Activated CD4-positive, CD25-positive, alpha-beta regulatory T cell treated with anti-CD3 and anti-CD28 coated beads, Interleukin-2, amount 50 U/mL, for 24 hours (primary cell): Measurements from ENCODE around the gene IL1RAPL1.
"Not testable (repeated sequence)": the region's sequence is repeated elsewhere in the genome, so short reads cannot be mapped to it uniquely, and the experiment has no call there.

Experiments used
- ATAC-seq, 2 donors: fragments of 150-1000 bp; cut with Tn5 transposase; one replicate each; pipeline ENCODE4 v1.10.0; 2021; ENCODE audit warnings: mild to moderate bottlenecking in 1 of 2, moderate library complexity in 1 of 2

The IL1RAPL1 gene

DNA sequence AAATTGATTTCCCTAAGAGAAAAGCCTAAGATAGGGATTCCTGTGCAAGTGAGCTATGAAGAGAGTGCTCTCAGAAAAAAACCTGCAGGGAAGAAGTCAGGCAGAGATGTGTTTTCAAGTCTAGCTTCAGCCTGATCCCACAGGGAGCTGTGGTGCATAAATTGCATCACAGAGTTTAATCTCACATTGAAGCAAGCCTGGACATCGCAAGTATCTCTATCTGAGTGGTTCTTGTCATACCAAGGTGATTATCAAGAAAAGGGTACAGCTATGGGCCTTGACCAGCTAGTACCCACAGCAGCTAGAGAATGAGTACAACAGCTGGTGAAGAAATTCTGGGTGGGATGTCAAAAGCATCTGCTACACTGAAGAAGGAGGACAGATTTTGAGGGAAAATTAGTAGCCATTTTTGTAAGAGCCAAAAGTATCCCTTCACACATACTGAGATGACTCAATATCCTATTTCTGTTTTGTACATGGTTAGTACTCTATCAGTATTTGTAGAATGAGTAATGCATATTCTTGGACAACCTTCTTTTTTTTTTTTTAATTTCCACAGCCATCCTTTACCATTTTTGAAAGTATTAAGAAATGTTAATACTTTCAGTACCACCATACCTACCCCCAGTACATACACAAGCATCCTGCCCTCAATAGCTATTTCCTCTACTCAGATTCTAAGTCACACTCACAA, 708.9 kb downstream of the IL1RAPL1 start:
- no peak for ATAC-seq

DNA sequence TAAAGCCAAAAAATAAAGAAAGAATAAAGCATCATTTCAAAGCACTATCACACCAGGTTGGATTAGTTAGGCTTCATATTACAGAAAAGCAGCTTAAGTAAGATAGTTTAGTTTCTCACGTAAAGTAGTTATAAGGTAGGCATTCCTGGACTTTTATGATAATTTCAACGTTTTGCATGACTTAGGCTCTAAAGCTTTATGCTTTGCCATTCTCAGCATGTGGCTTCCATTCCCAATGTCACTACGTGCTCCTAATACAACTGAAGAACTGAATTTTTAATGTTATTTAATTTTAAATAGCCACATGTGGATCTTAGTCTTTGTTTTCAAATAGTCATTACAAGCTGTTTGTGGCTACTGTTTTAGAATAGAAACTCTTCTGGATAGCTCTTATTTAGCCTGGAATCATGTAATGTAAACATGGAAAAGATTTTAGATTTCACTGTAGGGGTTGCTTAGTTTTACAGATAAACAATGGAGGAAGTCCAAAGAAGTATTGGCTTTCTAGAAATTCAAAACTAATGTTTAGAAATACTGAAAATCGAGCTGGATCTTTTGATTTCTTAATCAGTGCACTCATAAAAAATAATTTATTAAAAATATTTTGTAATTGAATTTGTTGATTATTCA, 710.0 kb downstream of the IL1RAPL1 start:
- ATAC-seq = no peak

DNA sequence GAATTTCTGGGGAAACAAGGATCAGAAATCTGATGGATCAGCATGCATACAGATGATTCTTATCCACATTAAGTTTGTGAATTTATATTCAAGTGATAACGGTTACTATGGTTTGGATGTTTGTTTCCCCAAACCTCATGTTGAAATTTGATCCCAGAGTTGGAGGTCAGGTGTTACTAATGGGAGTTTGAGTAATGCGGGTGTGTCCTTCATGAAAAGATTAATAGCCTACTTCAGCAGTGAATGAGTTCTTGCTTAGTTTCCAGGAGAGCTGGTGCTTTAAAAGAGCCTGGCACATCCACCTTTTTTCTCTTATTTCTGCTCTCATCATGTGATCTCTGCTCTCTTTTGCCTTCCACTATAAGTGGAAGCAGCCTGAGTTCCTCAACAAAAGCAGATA, 712.4 kb downstream of the IL1RAPL1 start:
- no peak for ATAC-seq

DNA sequence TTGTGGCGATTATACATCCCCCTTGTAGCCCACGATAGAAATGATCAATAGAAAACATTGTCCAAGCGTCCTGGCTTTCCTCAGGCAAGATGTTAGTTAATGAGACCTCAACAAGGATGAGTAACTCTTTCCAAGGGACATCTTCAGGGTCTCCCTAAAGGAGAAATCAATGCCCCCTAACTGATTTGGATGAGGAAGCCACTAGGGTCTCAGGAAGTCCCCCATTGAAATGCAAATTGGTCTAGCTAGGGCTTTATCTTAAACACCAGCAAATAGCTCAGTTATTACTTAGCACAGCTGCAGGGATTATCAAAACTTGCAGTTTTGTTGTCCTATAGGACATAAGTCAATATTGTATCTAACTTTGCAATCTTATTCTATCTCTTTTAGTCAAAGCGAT, 721.5 kb downstream of the IL1RAPL1 start:
- ATAC-seq = no peak

DNA sequence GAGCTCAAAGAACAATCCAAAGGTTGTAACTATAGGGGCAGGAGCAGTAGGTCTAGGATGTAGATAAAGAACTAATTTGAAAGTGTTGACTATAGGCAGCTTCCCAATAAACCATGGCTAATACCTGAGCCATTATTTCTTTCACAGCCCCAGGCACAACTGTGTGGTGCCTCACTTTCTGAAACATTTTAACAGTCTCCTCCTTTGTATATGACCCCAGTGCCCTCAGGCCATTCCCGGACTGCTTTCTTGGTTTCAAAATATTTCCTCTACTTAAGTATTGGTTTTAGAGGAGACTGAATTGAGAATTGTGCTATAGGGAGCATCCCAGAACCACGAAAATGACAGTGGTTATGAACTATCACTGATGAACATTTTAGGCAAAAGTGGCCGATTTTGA, 728.7 kb downstream of the IL1RAPL1 start:
- ATAC-seq = no peak

DNA sequence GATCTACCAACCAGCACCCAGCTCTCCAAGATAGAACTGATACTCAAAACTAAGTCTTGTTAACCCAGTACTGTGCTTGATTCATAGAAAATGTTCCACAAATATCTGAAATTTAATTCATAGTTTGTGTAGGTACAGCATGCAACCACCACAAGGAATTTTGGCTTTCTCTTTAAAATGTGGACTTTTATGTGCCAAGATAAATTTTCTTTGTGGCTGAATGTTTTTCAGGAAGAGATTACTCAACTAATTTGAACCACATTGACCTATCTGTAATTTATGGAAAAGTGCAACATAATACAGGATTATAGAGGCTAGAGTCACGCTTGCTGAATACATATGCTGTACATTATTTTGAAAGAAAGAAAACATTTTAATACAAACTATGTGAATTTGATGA, 730.8 kb downstream of the IL1RAPL1 start:
- ATAC-seq = no peak

DNA sequence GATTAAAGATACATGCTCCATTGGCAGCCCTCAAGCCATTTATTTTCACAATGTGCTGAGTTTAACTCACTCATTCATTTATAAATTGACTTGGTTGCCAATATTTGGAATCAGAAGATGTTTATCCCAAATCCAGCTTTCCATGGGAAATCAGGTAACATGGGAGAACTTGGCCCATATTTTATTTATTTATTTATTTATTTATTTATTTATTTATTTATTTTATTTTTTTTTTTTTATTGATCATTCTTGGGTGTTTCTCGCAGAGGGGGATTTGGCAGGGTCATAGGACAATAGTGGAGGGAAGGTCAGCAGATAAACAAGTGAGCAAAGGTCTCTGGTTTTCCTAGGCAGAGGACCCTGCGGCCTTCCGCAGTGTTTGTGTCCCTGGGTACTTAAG, 745.2 kb downstream of the IL1RAPL1 start:
- not testable (repeated sequence) for ATAC-seq

DNA sequence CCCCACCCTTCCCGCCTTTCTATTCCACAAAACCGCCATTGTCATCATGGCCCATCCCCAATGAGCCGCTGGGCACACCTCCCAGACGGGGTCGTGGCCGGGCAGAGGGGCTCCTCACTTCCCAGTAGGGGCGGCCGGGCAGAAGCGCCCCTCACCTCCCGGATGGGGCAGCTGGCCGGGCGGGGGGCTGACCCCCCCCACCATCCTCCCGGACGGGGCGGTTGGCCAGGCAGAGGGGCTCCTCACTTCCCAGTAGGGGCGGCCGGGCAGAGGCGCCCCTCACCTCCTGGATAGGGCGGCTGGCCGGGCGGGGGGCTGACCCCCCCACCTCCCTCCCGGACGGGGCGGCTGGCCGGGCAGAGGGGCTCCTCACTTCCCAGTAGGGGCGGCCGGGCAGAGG, 745.8 kb downstream of the IL1RAPL1 start:
- ATAC-seq = not testable (repeated sequence)

DNA sequence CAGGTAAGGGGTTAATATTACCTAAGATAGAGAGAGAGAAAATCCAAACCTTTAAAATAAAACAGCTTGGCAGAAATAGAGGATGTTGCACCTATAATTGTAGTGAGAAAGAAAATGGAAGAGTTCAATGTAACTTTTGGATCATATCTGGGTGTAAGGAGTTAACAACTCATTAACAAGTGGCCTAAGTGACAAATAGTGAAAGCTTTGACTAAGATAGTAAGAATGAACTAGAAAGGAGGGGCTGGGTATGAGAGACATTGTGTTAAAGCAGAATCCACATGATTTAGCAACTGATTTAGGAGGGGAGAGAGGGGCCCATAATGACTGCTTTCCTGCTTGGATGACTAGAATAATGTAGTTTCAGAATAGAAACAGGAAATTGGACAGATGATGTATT, 761.0 kb downstream of the IL1RAPL1 start:
- ATAC-seq = no peak

DNA sequence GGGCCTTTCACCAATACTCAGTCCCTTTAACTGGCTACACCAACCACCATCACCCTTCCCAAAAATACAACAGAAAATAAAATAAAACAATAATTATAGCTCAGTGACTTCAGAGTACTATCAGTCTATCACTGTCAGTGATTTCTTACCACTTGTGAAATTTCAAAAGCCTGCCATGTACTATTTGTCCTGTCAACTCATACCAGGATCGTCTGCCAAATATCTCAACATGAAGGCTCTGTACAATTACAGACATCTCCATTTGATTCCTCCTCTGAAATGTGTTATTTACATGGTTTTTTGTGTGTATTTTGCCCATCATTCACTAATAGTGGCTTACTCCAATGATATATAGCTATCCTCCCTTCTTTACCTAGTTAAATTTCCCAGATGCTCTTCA, 772.0 kb downstream of the IL1RAPL1 start:
- no peak for ATAC-seq

DNA sequence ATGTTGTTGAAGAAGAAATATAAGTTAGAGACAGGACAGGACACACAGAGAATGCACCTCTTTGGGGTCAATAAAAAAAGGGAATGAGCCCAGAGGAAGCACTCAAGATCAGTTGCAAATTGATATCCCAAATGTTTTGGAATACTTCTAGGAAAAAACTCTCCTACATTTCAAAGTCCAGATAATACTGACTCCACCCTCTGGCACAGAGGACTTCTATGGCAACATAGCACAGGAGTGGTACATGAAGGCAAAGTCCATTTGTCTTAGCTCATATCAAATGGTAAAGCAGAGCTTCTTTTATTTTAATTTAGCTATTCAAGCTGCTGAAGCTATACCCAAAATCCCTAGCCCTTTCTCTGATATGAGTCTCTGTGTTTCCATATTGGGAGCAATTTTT, 787.5 kb downstream of the IL1RAPL1 start:
- ATAC-seq = not testable (repeated sequence)

DNA sequence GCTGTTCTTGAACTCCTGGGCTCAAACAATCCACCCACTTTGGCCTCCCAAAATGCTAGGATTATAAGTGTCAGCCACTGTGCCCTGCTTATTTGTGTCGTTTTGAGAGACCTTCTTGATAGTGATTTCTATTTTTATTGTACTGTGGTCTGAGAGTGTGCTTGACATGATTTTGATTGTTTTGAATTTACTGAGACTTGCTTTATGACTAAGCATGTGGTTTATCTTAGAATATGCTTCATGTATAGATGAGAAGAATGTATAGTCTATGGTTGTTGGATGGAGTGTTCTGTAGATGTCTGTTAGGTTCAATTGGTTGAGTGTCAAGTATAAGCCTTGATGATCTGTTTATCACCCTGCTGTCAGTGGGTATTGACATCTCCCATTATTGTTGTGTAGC, 789.3 kb downstream of the IL1RAPL1 start:
- ATAC-seq = no peak

DNA sequence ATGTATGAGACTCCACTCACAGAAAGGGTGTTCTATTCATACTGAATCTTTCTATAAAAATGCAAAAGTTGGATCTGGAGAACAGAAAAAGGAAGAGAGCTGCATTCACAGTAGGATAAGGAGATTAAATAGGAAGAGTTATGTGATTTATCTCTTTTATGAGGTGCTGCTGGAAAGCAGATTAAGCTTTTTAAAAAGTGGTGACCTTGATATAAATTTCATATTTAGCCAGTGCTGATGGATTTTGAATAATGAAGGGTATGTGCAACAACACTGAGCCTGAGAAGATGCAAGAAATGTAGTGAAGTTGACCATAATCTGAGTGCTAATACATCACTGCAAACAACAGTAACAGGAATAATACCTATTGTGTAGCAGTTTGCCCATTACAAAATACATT, 795.6 kb downstream of the IL1RAPL1 start:
- ATAC-seq = no peak

DNA sequence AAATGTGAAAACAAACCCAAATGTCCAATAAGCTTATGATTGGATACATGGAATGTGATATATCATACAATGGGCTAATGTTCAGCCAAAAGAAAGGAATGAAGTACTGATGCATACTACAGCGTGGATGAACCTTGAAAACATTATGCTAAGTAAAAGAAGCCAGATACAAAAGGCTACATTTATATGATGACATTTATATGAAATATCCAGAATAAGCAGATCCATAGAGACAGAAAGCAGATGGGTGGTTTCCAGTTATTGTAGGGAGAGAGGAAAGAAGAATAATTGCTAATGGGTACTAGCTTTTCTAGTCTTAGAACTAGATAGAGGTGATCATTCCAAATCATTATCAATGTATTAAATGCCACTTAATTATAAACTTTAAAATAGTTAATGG, 801.3 kb downstream of the IL1RAPL1 start:
- no peak for ATAC-seq

DNA sequence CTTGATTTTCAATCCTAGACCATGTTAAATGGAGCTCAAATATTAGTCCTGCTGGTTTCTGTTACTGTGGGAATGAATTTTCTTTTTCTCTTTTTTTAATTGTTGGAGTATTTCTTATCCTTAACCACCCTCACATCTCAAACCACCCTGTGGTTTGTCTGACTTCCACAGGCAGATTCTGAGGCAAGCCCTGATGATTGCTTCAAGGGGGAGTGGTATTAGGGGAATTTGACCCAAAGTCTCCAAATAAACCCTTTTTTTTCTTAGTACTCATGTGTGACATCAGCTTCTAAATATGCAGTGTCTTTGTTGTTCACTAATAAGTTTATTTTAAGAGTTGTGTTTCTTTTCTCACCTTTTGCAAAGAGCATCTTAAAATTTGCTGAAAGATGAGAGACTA, 810.3 kb downstream of the IL1RAPL1 start:
- ATAC-seq = no peak

DNA sequence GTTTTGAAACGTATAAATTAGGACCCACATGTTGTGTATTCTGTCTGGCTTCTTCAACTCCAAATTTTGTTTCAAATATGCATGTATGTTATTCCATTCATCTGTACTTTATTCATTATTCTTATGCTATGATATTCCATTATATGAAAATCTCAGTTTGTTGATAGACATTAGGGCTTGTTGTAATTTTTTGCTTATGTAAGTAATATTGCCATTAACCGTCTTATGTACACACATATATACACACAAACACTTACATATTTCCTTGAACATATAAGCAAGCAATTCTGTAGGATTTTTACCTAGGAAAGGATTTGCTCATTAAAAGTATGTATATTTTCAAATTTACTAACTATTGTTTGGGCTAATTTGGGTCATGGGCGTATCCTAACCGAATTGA, 820.1 kb downstream of the IL1RAPL1 start:
- no peak for ATAC-seq

DNA sequence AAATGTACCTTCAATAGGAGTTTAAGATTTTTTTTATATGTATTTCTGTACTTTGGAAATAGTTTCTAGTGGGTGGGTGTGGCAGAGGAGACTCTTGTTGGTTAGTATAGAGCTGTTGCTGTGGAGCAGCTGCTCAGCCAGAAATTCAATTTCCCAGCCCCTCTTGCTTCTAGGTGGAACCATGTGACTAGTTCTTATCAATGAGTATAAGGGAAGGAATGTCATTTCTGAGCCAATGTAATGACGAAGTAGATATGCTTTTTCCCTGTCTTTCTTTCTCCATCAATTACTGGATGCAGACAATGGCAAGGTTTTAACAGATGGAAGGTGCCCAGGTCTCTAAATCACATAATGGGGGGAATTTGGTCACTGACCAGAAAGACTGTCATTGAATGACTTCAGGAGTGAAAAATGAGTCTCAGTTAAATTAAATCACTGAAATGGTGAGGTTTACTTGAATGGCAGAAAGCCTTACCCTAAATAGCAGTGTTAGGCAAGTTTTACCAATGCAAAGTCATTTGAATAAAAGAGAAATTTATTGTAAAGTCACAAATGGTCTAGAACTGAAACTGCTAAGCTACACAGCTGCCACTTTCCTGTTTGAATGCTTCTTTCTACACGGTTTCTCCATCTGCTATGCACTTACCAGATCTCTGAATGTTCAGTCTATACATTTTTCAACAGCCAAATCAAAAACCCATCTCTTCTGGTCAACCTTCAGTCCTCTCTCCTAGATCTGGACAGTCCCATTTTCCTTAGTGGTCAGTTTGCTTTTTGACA, 832.7 kb downstream of the IL1RAPL1 start:
- ATAC-seq = no peak

DNA sequence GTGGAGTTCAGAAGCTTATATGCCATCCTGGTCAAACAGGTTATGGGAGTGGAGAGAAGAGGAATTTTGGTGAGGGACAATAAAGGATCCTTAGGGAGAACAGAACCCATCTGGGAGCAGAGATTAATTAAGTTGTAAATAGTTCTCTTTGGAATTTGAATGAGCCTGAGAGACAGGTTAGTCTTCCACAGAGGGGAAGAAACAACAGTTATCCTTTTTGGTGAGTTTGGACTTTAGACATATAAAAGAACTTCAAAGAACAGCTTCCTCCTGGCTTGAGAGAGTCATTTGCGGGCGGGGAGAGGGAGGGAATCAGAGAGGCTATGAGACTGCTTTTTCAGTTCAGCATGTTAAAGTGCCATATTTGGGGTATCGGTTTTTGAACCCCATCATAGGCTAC, 834.8 kb downstream of the IL1RAPL1 start:
- no peak for ATAC-seq

DNA sequence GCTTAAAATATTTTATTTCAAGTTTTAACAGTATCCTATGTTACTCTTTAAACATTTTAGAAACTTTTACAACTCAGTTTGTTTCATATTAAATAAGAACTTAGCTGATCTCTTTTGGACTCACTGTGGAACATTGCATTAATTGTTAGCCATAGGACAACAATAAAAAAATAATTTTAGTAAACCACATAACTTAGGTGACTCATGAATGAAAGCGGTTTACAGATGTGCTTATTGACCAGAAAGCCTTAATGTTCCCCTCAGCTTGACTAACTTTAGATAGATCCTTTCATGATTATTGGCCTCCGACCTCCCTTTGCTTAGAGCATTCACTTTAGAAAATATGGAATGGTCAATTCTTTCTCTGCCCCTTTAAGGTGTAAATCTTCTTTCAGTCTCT, 844.6 kb downstream of the IL1RAPL1 start:
- no peak for ATAC-seq

DNA sequence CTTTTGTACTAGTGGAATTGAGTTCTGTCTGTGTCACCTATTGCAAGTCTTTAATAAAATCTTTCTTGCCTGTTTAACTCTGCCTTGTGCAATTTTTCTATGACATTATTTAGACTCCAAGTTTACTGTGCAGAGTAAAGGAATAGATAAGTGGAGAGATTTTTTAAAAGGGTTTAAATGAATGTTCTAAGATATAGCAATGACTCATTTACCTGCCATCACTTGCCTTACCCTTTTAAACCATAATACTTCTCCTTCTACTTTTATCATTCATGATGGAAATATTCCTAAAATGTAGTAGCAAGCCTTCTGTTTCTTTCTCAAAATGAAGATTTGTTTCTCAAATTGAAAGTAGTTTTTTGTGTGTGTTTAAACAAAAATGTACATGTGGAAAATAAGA, 845.3 kb downstream of the IL1RAPL1 start:
- ATAC-seq = no peak

DNA sequence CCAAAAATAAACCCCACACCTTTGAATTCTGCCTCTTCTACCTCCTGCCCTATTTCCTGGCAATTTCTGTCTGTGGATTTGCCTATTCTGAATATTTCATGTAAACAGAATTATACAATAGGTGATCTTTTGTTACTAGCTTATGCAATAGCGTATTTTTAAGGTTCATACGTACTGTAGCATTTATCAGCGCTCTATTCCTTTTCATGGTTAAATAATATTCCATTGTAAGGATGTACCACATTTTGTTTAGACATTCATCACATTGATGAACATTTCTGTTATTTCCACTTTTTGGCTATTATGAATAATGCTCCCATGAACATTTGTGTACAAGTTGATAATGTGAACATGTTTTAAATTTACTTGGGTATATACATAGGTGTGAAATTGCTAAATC, 847.7 kb downstream of the IL1RAPL1 start:
- no peak for ATAC-seq

DNA sequence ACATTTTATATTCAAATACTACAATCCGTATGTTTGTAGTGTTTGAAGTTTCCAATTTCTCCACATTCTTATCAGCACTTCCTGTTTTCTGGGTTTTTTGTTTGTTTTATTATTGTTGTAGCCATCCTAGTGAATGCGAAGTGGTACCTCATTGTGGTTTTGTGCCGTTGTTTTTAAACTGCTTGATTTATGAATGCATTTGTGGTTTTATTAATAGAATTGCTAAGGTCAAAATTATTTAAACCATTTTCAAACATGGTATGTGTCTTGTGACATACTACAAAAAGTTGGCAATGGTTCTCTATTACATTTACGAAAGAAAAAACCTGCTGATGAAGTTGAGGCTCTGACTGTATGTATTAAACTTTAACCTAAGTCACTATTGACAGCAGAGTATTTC, 848.1 kb downstream of the IL1RAPL1 start:
- ATAC-seq = no peak

DNA sequence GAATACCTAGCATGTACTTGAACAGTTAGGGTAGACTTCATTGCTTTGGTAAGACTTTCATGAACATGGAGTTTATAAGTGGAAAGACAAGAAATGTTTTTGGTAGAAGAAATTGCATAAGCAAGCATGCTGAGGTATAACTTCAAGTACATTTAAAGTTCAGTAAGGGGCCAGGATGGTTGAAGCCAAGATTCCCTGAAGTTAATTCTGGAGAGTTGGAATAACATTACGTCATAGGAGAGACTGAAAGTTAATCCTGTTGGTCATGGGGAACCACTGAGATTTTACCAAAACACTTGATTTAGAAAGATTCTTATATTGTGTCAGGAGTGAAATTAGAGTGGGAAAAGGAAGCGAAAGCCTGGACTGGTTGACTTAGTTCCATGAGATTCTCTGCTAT, 860.6 kb downstream of the IL1RAPL1 start:
- no peak for ATAC-seq

DNA sequence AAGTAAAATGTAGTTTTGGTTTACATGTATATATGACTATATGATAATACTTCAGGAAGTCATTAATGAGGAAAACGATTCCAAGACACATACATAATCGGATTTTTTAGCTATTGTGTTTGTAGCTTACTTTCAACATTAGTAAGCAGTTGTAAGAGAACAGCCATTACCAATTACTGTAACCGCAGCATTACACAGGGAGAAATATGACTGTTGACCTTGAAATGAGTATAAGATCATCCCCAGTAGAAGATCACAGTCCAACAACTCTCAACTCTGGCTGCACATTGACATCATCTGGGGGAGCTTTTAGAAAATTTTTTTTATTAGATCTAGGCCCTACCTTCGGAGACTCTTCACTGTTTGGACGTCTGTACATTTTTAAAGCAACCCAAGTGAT, 866.1 kb downstream of the IL1RAPL1 start:
- no peak for ATAC-seq
